ENCODE measurements around the gene CRBN. TPM values are rescaled to one million over a fixed set of nuclear protein-coding genes. Genes with fewer than 3 reads are reported as not detected.
A peak's percentile ranks its signal among the peaks of the same experiment; 100 is the strongest.

CRBN gene
- total and polyA plus RNA-seq, 2 experiments from 2014 or later, result 41.1 to 69.6 TPM

DNA sequence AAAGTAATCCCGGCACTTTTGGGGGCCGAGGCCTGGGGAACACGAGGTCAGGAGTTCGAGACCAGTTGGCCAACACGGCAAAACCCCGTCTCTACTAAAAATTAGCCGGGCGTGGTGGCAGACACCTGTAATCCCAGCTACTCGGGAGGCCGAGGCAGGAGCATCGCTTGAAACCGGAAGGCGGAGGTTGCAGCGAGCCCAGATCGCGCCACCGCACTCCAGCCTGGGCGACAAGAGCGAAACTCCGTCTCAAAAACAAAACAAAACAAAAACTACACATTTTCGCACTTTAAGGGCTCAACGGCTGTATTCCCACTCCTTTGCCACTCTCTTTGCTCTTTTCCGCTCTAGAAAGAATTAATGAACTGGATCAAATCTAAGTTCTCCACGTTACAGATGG, 53.5 kb downstream of the CRBN start:
- DNase-seq, result no peak
- H2AFZ ChIP-seq, result peak overlapping the region; percentile 93
- 91% methylated on average over 15 to 24 of the region's 24 CpGs for WGBS, 2 experiments (ENCODE audit: low coverage in 1 of 2, low lambda C conversion rate in 2 of 2, missing lambda C conversion rate in 2 of 2)
- no peaks in the 10 kb centered on the region for H3F3A ChIP-seq (ENCODE audit: insufficient read depth)
- peak overlapping the region; percentile 82 for H3K4me2 ChIP-seq (ENCODE audit: unreplicated experiment)
- TF ChIP-seq EZH2phosphoT487 (IDR thresholded peaks at IDR 0.05; ENCODE audit: insufficient read depth, low read depth) (no peak), EZH2 (IDR thresholded peaks at IDR 0.05; ENCODE audit: insufficient read depth, poor library complexity, severe bottlenecking) (no peak)
- peak overlapping the region; percentile 86 for H3K4me3 ChIP-seq
- H3K27me3 ChIP-seq (replicated peaks; ENCODE audit: insufficient read depth), result no peaks in the 10 kb centered on the region
- peak overlapping the region; percentile 97 for H3K9ac ChIP-seq
- H3K9me2 ChIP-seq (ENCODE audit: insufficient read depth), result no peaks in the 10 kb centered on the region
- no peaks in the 10 kb centered on the region for H4K20me1 ChIP-seq (ENCODE audit: insufficient read depth)
- in situ Hi-C loops (cut with MboI), result no loop called here
- H3K4me1 ChIP-seq (ENCODE audit: insufficient read depth), result peaks cover 7% of the 10 kb centered on the region
- H3K9me3 ChIP-seq (ENCODE audit: low read depth), result no peaks in the 10 kb centered on the region
- peaks cover 16% of the 10 kb centered on the region for H3K36me3 ChIP-seq (ENCODE audit: low read depth)
- peaks cover 41% of the 10 kb centered on the region for H3K79me2 ChIP-seq (ENCODE audit: insufficient read depth)
- peak overlapping the region; percentile 89 for H3K27ac ChIP-seq

DNA sequence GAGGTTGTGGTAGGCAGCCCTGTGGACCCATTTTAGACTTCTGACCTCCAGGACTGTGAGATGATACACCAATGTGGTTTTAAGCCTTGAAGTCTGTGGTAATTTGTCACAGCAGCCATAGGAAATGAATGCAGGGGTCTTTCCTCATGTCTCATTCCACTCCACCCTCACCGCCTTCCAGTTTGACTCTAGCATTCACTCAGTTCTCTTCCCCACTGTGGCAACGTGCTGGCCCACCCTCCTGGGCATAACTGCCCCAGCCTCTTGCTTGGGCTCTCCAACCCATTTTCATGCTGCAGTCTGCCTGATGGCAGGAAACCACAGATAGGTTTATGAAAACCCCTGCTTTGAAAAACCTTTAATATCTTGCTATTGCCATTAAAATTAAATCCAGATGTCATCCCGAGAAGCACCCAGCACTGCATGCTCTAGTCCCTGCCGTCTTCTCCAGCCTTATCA, 60.1 kb downstream of the CRBN start:
- Histone ChIP-seq H3K27ac (no peak overlapping the region), H3F3A (ENCODE audit: insufficient read depth) (no peaks in the 10 kb centered on the region), H3K79me2 (ENCODE audit: insufficient read depth) (no peaks in the 10 kb centered on the region), H3K9me2 (ENCODE audit: insufficient read depth) (no peaks in the 10 kb centered on the region), H3K27me3 (replicated peaks; ENCODE audit: insufficient read depth) (no peaks in the 10 kb centered on the region), H2AFZ (no peak overlapping the region), H3K9me3 (ENCODE audit: low read depth) (no peaks in the 10 kb centered on the region), H3K9ac (no peak overlapping the region), H3K36me3 (ENCODE audit: low read depth) (no peaks in the 10 kb centered on the region), H3K4me2 (ENCODE audit: unreplicated experiment) (no peak overlapping the region), H3K4me3 (no peak overlapping the region), H4K20me1 (ENCODE audit: insufficient read depth) (no peaks in the 10 kb centered on the region), H3K4me1 (ENCODE audit: insufficient read depth) (no peaks in the 10 kb centered on the region)
- in situ Hi-C loops (cut with MboI), result no loop called here
- WGBS, 2 experiments (ENCODE audit: low coverage in 1 of 2, low lambda C conversion rate in 2 of 2, missing lambda C conversion rate in 2 of 2), result 20 to 27% methylated on average over 4 of the region's 4 CpGs
- no peak for DNase-seq
- no peak for TF ChIP-seq EZH2phosphoT487 (IDR thresholded peaks at IDR 0.05; ENCODE audit: insufficient read depth, low read depth)
- no peak for TF ChIP-seq EZH2 (IDR thresholded peaks at IDR 0.05; ENCODE audit: insufficient read depth, poor library complexity, severe bottlenecking)

DNA sequence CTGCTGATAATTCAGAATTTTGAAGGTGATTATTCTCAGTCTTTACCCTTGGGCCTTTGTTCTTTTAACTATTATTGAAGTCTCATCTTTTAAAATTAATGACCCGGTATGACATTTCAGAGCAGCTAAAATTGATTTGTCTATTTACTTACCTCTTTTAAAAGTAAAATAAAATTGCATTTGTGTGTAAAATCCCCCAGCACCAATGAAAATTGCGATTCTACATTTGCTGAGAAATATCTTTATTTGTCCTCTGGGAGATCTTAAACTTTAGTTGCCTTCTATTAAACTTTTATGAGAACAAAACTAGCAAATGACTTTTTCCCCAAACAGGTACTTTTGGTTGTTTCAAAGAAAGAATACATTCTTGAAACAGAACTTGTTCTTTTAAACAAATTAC, 61.8 kb downstream of the CRBN start:
- in situ Hi-C loops (cut with MboI), result no loop called here
- Histone ChIP-seq H3K4me1 (ENCODE audit: insufficient read depth) (no peaks in the 10 kb centered on the region), H3K79me2 (ENCODE audit: insufficient read depth) (no peaks in the 10 kb centered on the region), H2AFZ (no peak overlapping the region), H3K4me3 (no peak overlapping the region), H3K9me3 (ENCODE audit: low read depth) (no peaks in the 10 kb centered on the region), H3K4me2 (ENCODE audit: unreplicated experiment) (no peak overlapping the region), H3K36me3 (ENCODE audit: low read depth) (no peaks in the 10 kb centered on the region), H3K9me2 (ENCODE audit: insufficient read depth) (no peaks in the 10 kb centered on the region), H3K27ac (no peak overlapping the region), H4K20me1 (ENCODE audit: insufficient read depth) (no peaks in the 10 kb centered on the region), H3F3A (ENCODE audit: insufficient read depth) (no peaks in the 10 kb centered on the region), H3K27me3 (replicated peaks; ENCODE audit: insufficient read depth) (no peaks in the 10 kb centered on the region), H3K9ac (no peak overlapping the region)
- 22 to 29% methylated on average over 2 of the region's 2 CpGs for WGBS, 2 experiments (ENCODE audit: low coverage in 1 of 2, low lambda C conversion rate in 2 of 2, missing lambda C conversion rate in 2 of 2)
- DNase-seq, result no peak
- TF ChIP-seq EZH2phosphoT487 (IDR thresholded peaks at IDR 0.05; ENCODE audit: insufficient read depth, low read depth) (no peak), EZH2 (IDR thresholded peaks at IDR 0.05; ENCODE audit: insufficient read depth, poor library complexity, severe bottlenecking) (no peak)

DNA sequence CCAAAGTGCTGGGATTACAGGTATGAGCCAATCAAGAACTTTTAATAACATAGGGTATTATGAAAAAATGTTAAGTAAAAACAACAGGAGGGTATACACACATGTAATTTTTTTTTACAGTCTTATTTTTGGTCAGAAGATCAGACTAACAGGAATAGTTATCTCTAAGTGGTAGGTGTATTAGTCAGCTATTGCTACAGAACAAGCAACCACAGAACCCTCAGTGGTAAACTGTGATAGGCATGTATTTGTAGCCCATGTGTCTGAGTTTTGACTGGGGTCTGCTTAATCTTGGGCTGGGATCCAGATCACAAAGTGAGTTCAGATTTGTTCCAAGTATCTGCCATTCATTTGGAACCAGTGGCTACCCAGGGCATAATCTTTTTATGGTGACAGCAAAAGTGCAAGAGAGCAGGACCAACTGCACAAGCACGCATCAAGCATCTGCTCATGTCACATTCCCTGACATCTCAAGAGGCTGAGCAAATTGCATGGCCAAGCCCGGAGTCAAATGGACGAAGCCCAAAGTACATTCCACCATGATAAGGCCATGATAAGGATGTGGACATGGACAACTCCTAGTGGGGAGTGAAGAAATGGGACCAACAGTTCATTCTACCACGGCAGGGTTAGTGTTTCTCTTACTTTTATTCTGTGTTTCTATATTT, 66.3 kb downstream of the CRBN start:
- Histone ChIP-seq H3K27me3 (replicated peaks; ENCODE audit: insufficient read depth) (no peaks in the 10 kb centered on the region), H3K79me2 (ENCODE audit: insufficient read depth) (no peaks in the 10 kb centered on the region), H4K20me1 (ENCODE audit: insufficient read depth) (no peaks in the 10 kb centered on the region), H3K36me3 (ENCODE audit: low read depth) (no peaks in the 10 kb centered on the region), H3K4me1 (ENCODE audit: insufficient read depth) (no peaks in the 10 kb centered on the region), H3K4me2 (ENCODE audit: unreplicated experiment) (no peak overlapping the region), H3K9me2 (ENCODE audit: insufficient read depth) (no peaks in the 10 kb centered on the region), H3K27ac (no peak overlapping the region), H3K9ac (no peak overlapping the region), H3K9me3 (ENCODE audit: low read depth) (no peaks in the 10 kb centered on the region), H3F3A (ENCODE audit: insufficient read depth) (no peaks in the 10 kb centered on the region), H3K4me3 (no peak overlapping the region), H2AFZ (no peak overlapping the region)
- 27 to 35% methylated on average over 4 of the region's 4 CpGs for WGBS, 2 experiments (ENCODE audit: low coverage in 1 of 2, low lambda C conversion rate in 2 of 2, missing lambda C conversion rate in 2 of 2)
- in situ Hi-C loops (cut with MboI), result no loop called here
- no peak for DNase-seq
- TF ChIP-seq EZH2 (IDR thresholded peaks at IDR 0.05; ENCODE audit: insufficient read depth, poor library complexity, severe bottlenecking), result no peak
- TF ChIP-seq EZH2phosphoT487 (IDR thresholded peaks at IDR 0.05; ENCODE audit: insufficient read depth, low read depth), result no peak
